Muscle of leg (tissue), 11 donors: ENCODE data around the gene CPXM2. TPM values are rescaled to one million over a fixed set of nuclear protein-coding genes. Genes with fewer than 3 reads are reported as not detected.

Experiments
- DNase-seq: peaks from one replicate; pipeline ENCODE4 v3.0.0; 2013
- H3K27ac ChIP-seq: one replicate; pipeline ENCODE4 v1.5.1; 2013; ENCODE audit warnings: mild to moderate bottlenecking, low read length, control low read depth
- H3K27me3 ChIP-seq: one replicate; pipeline ENCODE4 v1.6.1; 2013; ENCODE audit warnings: low read length; ENCODE audit not compliant: control insufficient read depth, insufficient read depth
- H3K36me3 ChIP-seq: one replicate; pipeline ENCODE4 v1.6.1; 2013; ENCODE audit warnings: low read length; ENCODE audit not compliant: control insufficient read depth, insufficient read depth
- H3K4me1 ChIP-seq: one replicate; pipeline ENCODE4 v1.6.1; 2013; ENCODE audit warnings: low read length; ENCODE audit not compliant: control insufficient read depth, insufficient read depth
- H3K4me3 ChIP-seq: one replicate; pipeline ENCODE4 v1.5.1; 2013; ENCODE audit warnings: low read length, control low read depth
- H3K9me3 ChIP-seq: replicated peaks from 2 replicates; pipeline ENCODE4 v1.6.1; 2013; ENCODE audit warnings: low read depth, low read length; ENCODE audit not compliant: control insufficient read depth
- WGBS: methylation state at CpG from one replicate; pipeline ENCODE4 v1.1.5; 2013; ENCODE audit warnings: missing lambda C conversion rate; ENCODE audit not compliant: insufficient coverage; 5-methylcytosine and 5-hydroxymethylcytosine counted together
- polyA plus RNA-seq, 8 donors: library from polyadenylated mRNA; unstranded; fragments of 120-200 nt; gene quantifications; one replicate each; pipeline versions ENCODE4 v1.2.1 to v1.2.3, GENCODE V29; 2013; ENCODE audit warnings: inconsistent platforms in 1 of 8, low replicate concordance in 1 of 8; ENCODE audit not compliant: insufficient read length in 8 of 8, insufficient read depth in 1 of 8
- total RNA-seq: library from RNA; stranded (reverse); fragments of 120-200 nt; gene quantifications from one replicate; pipeline ENCODE4 v1.2.4, GENCODE V29; 2013

Gene CPXM2
- total and polyA plus RNA-seq, 9 donors = 0.24 to 12.3 (median 3.3) TPM

DNA sequence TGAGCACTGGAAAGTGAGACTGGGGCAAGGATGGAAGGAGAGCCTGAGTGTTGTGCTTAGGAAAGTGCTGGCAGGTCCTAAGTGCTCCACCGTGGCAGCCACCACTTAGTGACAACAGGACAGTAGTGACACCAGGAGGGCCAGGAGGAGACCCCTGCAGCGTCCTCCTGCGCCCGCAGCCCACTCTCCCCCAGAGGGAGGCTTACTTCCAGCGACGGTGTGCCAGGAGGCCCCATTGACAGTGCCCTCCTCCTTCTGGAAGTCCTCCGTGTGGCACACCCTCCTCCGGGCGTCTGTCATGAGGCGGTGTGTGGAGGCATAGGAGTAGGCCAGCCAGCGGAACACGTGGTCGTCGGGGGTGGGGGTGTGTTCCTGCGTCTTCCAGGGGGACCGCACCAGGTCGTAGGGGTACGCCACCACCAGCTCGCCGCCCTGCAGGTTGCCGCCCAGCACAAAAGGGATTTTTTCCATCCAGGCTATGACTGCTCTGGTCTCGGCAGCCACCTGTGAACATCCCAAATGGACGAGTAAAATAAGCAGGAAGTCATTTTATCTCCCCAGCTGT lies 129.9 kb downstream of the CPXM2 start:
- no peak overlapping the region for H3K4me3 ChIP-seq
- H3K36me3 ChIP-seq = no peaks in the 10 kb centered on the region
- no peaks in the 10 kb centered on the region for H3K9me3 ChIP-seq
- no peaks in the 10 kb centered on the region for H3K4me1 ChIP-seq
- DNase-seq = no peak
- peaks cover 44% of the 10 kb centered on the region for H3K27me3 ChIP-seq
- WGBS = 80% methylated on average over 18 of the region's 23 CpGs
- H3K27ac ChIP-seq = no peak overlapping the region

DNA sequence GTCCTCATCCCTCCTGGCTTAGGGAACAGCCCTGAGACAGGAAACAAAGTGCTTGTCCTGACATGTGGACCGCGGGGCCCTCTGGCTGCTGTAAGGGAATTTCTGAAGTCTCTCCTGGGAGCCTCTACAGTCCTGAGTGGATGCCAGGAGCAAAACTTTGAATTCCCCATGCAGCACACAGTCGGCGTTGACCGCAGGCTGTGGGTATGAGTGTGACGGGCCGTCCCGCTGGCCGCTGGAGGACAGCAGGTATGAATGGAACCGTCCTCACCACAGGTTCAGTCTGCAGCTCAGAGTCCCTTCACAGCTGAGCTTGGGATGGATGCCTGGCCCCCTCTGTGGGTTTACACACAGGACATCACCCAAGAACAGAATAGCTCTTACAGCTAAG lies 130.6 kb downstream of the CPXM2 start:
- peaks cover 43% of the 10 kb centered on the region for H3K27me3 ChIP-seq

DNA sequence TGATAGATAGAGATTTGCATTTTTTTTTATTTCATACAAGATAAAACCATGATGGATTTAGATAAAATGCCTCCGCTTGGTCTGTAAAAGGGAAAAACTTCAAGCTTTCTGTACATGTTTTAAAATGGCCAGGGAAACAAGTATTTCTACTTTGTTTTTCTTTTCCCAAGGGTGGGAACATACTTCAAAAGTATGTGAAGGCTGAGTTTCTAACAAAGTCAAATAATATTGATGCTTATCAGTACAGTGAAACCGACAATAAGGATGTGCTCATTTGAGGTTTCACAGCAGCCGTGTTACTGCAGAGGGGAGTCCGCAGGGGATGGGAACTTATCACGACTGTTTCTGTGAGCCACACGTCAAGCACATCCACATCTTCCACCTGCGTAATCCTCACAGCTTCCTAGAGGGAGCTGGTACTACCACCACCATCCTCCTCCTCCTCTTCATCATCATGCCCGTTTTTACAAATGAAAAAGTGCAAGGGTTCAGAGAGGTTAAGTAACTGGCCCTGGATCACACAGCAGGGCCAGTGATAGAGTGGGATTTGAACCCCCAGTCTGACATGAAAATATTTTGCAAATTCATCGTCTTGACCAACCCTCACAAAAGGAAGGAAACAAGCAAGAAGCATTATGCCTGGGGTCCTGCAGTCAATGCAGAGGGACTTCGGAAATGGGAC lies 131.1 kb downstream of the CPXM2 start:
- no peak overlapping the region for H3K4me3 ChIP-seq
- H3K27ac ChIP-seq = no peak overlapping the region
- H3K36me3 ChIP-seq = no peaks in the 10 kb centered on the region
- WGBS = 54% methylated on average over 7 of the region's 10 CpGs
- H3K27me3 ChIP-seq = peaks cover 42% of the 10 kb centered on the region
- no peaks in the 10 kb centered on the region for H3K4me1 ChIP-seq
- DNase-seq = no peak
- no peaks in the 10 kb centered on the region for H3K9me3 ChIP-seq

More for the DNA sequence above, 130.6 kb downstream of the CPXM2 start:
- Histone ChIP-seq H3K9me3 (no peaks in the 10 kb centered on the region), H3K4me3 (no peak overlapping the region), H3K27ac (no peak overlapping the region), H3K4me1 (no peaks in the 10 kb centered on the region), H3K36me3 (no peaks in the 10 kb centered on the region)
- WGBS = 56% methylated on average over 5 of the region's 10 CpGs
- DNase-seq = no peak

DNA sequence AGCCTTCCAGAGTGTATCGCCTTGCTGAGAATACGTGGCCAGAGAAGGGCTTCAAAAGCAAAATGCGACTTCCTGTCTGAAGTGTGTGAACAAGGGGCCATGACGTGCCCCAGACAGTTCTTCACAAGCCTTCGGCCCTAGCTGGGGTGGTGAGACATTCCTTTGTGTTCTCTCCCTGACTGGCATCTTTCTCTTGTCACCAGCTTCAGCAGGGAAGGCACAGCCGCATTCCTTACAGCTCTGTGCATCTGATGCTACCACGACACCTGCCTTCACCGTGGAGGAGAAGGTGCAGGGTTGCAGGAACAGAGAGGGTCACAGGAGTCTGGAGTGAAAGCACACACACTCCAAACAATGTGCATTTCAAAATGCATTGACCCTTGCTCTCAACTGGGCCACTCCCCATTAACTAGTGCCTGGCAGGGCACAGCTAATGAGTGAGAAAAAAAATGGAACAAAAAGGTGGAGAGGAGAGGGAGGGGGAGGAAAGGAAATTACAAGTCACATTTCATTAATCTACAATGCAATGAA lies 132.0 kb downstream of the CPXM2 start:
- Histone ChIP-seq H3K36me3 (no peaks in the 10 kb centered on the region), H3K9me3 (no peaks in the 10 kb centered on the region), H3K27ac (no peak overlapping the region), H3K4me3 (no peak overlapping the region), H3K4me1 (no peaks in the 10 kb centered on the region), H3K27me3 (peaks cover 45% of the 10 kb centered on the region)
- DNase-seq = no peak
- WGBS = no CpG with 5 or more reads among the region's 8 CpGs

DNA sequence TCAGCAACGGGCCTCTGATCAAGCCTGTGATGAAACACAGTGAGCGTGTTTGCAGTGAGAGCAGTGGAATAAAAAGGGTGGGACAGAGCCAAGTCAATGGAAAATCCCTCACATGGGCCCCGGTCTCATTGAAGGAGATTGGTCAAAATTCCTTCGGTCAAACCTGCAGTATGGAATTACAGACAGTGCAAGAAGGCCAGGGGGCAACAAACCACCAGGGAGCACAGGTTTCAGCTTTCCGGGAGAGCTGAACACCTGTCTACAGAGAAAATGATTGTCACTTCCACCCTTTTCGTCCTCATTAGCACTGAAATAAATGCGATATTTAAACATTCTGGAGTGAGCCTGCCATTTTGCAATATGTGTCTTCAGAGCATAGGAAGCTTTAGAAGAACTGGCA lies 132.6 kb downstream of the CPXM2 start:
- WGBS = 71% methylated on average over 4 of the region's 7 CpGs
- H3K27ac ChIP-seq = no peak overlapping the region
- no peaks in the 10 kb centered on the region for H3K36me3 ChIP-seq
- no peak for DNase-seq
- H3K9me3 ChIP-seq = no peaks in the 10 kb centered on the region
- H3K4me3 ChIP-seq = no peak overlapping the region
- peaks cover 49% of the 10 kb centered on the region for H3K27me3 ChIP-seq
- no peaks in the 10 kb centered on the region for H3K4me1 ChIP-seq

DNA sequence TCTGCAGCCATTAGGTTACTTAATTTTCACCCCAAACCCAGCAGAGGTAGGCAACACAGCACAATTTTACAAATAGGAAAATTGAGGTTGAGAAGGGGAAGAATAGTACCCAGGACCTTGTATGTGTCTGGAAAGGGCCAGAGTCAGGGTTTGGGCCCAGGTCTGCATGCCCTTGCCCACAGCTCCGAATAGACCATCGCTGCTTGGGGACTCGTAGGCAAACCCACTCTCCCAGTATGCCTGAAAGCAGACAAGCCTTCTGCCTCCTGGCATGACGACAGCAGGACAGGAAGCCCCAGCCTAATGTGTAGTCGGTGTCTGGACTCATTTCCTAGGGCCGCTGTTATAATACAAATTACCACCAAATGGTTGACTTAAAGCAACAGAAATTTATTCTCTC lies 133.8 kb downstream of the CPXM2 start:
- WGBS = 63% methylated on average over 5 of the region's 6 CpGs
- Histone ChIP-seq H3K4me1 (no peaks in the 10 kb centered on the region), H3K9me3 (no peaks in the 10 kb centered on the region), H3K36me3 (no peaks in the 10 kb centered on the region), H3K27ac (no peak overlapping the region), H3K4me3 (no peak overlapping the region), H3K27me3 (peaks cover 49% of the 10 kb centered on the region)
- DNase-seq = no peak

DNA sequence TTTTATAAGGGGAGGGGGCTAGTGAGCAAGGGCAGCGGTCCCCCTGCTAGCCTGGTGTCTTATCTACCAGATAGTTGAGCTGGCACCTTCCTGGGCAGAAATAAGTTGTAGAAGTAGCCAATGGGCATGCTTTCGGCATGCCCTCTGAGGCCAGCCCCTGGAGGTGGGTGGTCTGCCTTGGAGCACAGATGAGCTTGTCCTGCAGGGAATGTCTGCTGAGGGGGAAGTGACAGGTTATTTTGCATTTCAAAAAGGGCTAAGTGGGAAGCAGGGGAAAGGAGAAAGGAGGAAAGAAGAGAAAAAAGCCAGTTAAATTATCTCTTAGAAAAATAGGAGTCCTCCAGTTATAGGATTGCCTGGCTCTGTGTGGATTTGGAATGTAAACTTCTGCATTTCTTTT lies 136.5 kb downstream of the CPXM2 start:
- Histone ChIP-seq H3K36me3 (no peaks in the 10 kb centered on the region), H3K9me3 (no peaks in the 10 kb centered on the region), H3K4me3 (no peak overlapping the region), H3K27me3 (peaks cover 36% of the 10 kb centered on the region), H3K4me1 (no peaks in the 10 kb centered on the region), H3K27ac (no peak overlapping the region)
- DNase-seq = no peak
- WGBS = 74% methylated on average over 2 of the region's 2 CpGs

DNA sequence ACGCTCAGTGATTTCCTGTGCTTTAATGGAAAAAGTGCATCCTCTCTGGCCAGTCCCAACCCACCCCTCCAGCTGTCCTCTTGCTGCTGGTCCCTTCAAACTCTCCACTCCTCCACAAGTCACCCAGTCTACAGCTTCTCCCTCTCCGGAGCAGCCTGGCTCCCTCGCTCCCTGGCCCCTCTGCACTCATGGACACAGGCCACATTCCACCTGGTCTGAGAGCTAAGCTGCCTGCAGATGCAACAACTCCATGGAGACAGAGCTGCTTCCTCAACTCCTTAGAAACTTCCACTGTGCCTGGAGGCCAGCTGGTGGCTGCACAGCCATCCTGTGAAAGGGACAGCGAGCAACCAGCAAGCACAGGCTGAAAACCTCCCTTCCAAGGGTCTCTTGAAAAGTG lies 137.5 kb downstream of the CPXM2 start:
- Histone ChIP-seq H3K36me3 (no peaks in the 10 kb centered on the region), H3K9me3 (no peaks in the 10 kb centered on the region), H3K4me1 (no peaks in the 10 kb centered on the region), H3K4me3 (no peak overlapping the region), H3K27ac (no peak overlapping the region), H3K27me3 (peaks cover 26% of the 10 kb centered on the region)
- no peak for DNase-seq
- 43% methylated on average over 3 of the region's 4 CpGs for WGBS

DNA sequence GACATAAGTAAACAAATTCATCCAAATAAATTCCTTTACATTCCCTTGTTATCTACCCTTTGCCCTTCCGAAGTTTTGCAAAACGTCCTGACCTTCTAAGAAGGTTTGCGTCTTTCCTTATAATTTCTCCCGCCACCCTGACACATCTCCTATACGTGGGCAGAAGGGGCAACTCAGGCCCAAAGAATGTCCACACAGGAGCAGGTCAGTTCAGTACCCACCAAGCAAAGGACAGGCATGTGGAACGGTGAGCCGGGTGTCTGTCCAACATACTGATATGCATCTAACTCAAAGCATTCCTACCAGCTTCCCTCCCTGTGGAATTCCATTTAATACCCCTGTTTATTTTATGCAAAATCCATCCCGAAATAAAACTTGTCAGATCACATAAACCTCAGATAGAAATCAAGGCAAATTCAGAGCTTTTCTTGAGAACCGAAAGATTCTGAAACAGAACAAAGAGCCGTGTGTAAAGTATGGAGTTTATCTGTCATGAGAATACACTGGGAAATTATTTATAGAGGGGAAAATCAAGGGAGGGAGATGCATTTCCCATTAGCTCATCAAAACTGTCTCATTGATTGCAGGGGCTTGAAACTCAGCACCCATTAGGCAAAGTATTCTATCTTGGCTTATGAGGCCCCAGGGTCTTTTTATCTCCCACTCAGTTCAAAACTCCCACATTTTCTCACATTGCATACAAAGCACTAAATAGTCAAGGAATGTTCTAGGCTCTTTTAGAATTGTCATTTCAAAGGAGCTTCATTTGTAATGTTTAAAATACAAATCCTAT lies 140.1 kb downstream of the CPXM2 start:
- Histone ChIP-seq H3K9me3 (no peaks in the 10 kb centered on the region), H3K36me3 (no peaks in the 10 kb centered on the region), H3K4me3 (no peak overlapping the region), H3K27ac (no peak overlapping the region), H3K27me3 (peaks cover 25% of the 10 kb centered on the region), H3K4me1 (peaks cover 2% of the 10 kb centered on the region)
- DNase-seq = no peak
- WGBS = 80% methylated on average over 7 of the region's 10 CpGs

DNA sequence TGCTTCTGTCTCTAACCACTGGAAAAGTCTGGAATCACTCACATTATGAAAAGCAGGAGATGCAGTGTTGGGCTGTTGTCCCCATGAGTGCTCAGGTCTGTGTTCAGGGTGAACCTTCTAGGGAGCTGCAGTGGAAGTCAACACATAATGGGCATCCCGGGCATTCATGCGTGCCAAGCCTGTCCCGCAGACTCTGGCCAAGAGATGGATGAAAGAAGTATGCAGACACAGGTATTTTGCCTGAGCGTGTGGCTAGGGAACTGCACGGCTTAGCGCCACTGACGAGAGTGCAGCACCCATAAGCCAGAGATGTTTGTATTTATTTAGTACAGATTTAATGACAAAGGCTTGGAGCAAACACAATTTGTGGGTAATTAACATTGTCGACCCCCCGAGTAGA lies 140.7 kb downstream of the CPXM2 start:
- no peaks in the 10 kb centered on the region for H3K9me3 ChIP-seq
- DNase-seq = no peak
- H3K4me3 ChIP-seq = no peak overlapping the region
- H3K36me3 ChIP-seq = no peaks in the 10 kb centered on the region
- H3K4me1 ChIP-seq = peaks cover 5% of the 10 kb centered on the region
- peaks cover 29% of the 10 kb centered on the region for H3K27me3 ChIP-seq
- H3K27ac ChIP-seq = no peak overlapping the region
- 87% methylated on average over 6 of the region's 9 CpGs for WGBS
